B cell (primary cell): Measurements from ENCODE around the gene UQCR10. TPM values are rescaled to one million over a fixed set of nuclear protein-coding genes. Genes with fewer than 3 reads are reported as not detected.

ENCODE experiments used
- ATAC-seq: fragments of 200-7000 bp; cut with Tn5 transposase; one replicate; pipeline ENCODE4 v1.10.0; 2021; ENCODE audit warnings: low read depth, mild to moderate bottlenecking, moderate number of reproducible peaks, moderate library complexity
- CTCF ChIA-PET: fragments of 350-600 bp; sonication (Branson Sonifier 250); formaldehyde crosslinking; loops from one replicate; lab custom pipeline; 2021; ENCODE audit warnings: antibody characterized with exemption, inconsistent platforms; lab: Charles Lee
- POLR2A ChIA-PET: fragments of 350-600 bp; sonication (Branson Sonifier 250); formaldehyde crosslinking; loops from one replicate; lab custom pipeline; 2021; ENCODE audit warnings: antibody characterized with exemption; lab: Charles Lee
- DNase-seq: peaks from one replicate; pipeline ENCODE4 v3.0.0; 2013
- H2AFZ ChIP-seq: 2 replicates; pipeline ENCODE4 v1.6.1; 2012; ENCODE audit warnings: mild to moderate bottlenecking, low read depth, low read length; ENCODE audit not compliant: insufficient read depth, poor library complexity, severe bottlenecking
- H3K27ac ChIP-seq, 2 donors: 1 replicate in 1 of 2; 2 replicates in 1 of 2; pipeline ENCODE4 v1.5.1; 2012 to 2013; ENCODE audit warnings: low read length in 2 of 2, mild to moderate bottlenecking in 2 of 2, moderate library complexity in 1 of 2
- H3K27me3 ChIP-seq, 4 experiments: fragments of 200-600 bp in 1 of 4; sonication (generic) in 1 of 4; replicated peaks in 1 of 4; 1 replicate in 2 of 4; 2 replicates in 2 of 4; pipeline versions ENCODE4 v1.6.1 to v1.7.0; 2013 to 2016; ENCODE audit warnings: low read length in 3 of 4, mild to moderate bottlenecking in 2 of 4, mixed read lengths in 1 of 4, moderate library complexity in 1 of 4; ENCODE audit not compliant: insufficient read depth in 4 of 4, control insufficient read depth in 3 of 4; ENCODE audit errors: control extremely low read depth in 1 of 4
- H3K36me3 ChIP-seq, 2 experiments: replicated peaks in 1 of 2; 1 replicate in 1 of 2; 2 replicates in 1 of 2; pipeline versions ENCODE4 v1.6.1 to v1.7.1; 2013; ENCODE audit warnings: low read length in 1 of 2; ENCODE audit not compliant: insufficient read depth in 2 of 2, control insufficient read depth in 1 of 2; ENCODE audit errors: control extremely low read depth in 1 of 2, extremely low read depth in 1 of 2
- H3K4me1 ChIP-seq, 2 donors: fragments of 200-600 bp in 1 of 2; sonication (generic) in 1 of 2; 1 replicate in 1 of 2; 2 replicates in 1 of 2; pipeline versions ENCODE4 v1.5.1 to v1.6.1; 2013 to 2017; ENCODE audit warnings: low read length in 2 of 2; ENCODE audit not compliant: control insufficient read depth in 2 of 2, insufficient read depth in 2 of 2
- H3K4me2 ChIP-seq: replicated peaks from 2 replicates; pipeline ENCODE3; 2012; ENCODE audit warnings: mild to moderate bottlenecking, low read depth, low read length; ENCODE audit not compliant: poor library complexity, severe bottlenecking
- H3K4me3 ChIP-seq, 5 experiments: fragments of 200-600 bp in 1 of 5; sonication (generic) in 1 of 5; 1 replicate in 3 of 5; 2 replicates in 2 of 5; pipeline versions ENCODE4 v1.5.1 to v1.7.0; 2011 to 2016; ENCODE audit warnings: low read length in 4 of 5, mild to moderate bottlenecking in 4 of 5, low read depth in 2 of 5, control low read depth in 1 of 5, moderate library complexity in 1 of 5; ENCODE audit not compliant: insufficient read depth in 1 of 5; ENCODE audit errors: control extremely low read depth in 1 of 5, extremely low read depth in 1 of 5
- H3K79me2 ChIP-seq: fragments of 200-600 bp; sonication (generic); one replicate; pipeline ENCODE4 v1.6.0; 2016; ENCODE audit warnings: low read length; ENCODE audit not compliant: control insufficient read depth, insufficient read depth
- H3K9ac ChIP-seq: fragments of 200-600 bp; sonication (generic); 2 replicates; pipeline ENCODE4 v1.6.1; 2017; ENCODE audit warnings: mild to moderate bottlenecking, low read length, moderate library complexity
- H3K9me3 ChIP-seq, 3 donors: one replicate each; pipeline versions ENCODE4 v1.6.1 to v1.7.1; 2013; ENCODE audit warnings: low read length in 2 of 3; ENCODE audit not compliant: control insufficient read depth in 2 of 3, insufficient read depth in 1 of 3; ENCODE audit errors: control extremely low read depth in 1 of 3
- H4K20me1 ChIP-seq: 2 replicates; pipeline ENCODE4 v1.6.0; 2012; ENCODE audit warnings: mild to moderate bottlenecking, low read length; ENCODE audit not compliant: insufficient read depth, control insufficient read depth, poor library complexity, severe bottlenecking
- H3K27ac Mint-ChIP-seq: one replicate; pipeline ENCODE4 v1.8.0; 2021; ENCODE audit warnings: mixed read lengths
- H3K27me3 Mint-ChIP-seq: one replicate; pipeline ENCODE4 v1.8.0; 2021; ENCODE audit warnings: mixed read lengths
- H3K4me1 Mint-ChIP-seq: one replicate; pipeline ENCODE4 v1.8.0; 2021; ENCODE audit warnings: mixed read lengths
- H3K4me3 Mint-ChIP-seq: one replicate; pipeline ENCODE4 v1.8.0; 2021; ENCODE audit warnings: mixed read lengths
- H3K9me3 Mint-ChIP-seq: one replicate; pipeline ENCODE4 v1.8.0; 2022; ENCODE audit warnings: mixed read lengths; ENCODE audit not compliant: insufficient read depth
- CTCF ChIP-seq: fragments of 200-600 bp; IDR thresholded peaks from one replicate; pipeline ENCODE4 v1.8.0; 2022; ENCODE audit warnings: antibody characterized with exemption, mild to moderate bottlenecking
- EZH2 ChIP-seq: IDR thresholded peaks from 2 replicates; pipeline ENCODE4 v1.6.1; 2012; ENCODE audit warnings: borderline replicate concordance, low read depth, mild to moderate bottlenecking, moderate library complexity, low read length; ENCODE audit not compliant: insufficient read depth, poor library complexity, severe bottlenecking
- WGBS: methylation state at CpG from one replicate; pipeline ENCODE4 v1.1.5; 2013; ENCODE audit warnings: missing lambda C conversion rate; ENCODE audit not compliant: insufficient coverage; 5-methylcytosine and 5-hydroxymethylcytosine counted together
- intact Hi-C: fragments of 100-400 bp; cut with micrococcal nuclease; formaldehyde crosslinking; loops from one replicate; pipeline ENCODE4 v1.10.0; 2022
- polyA plus RNA-seq: library from polyadenylated mRNA; depleted of rRNA; stranded (reverse); fragments of >200 nt; gene quantifications from 2 replicates; pipeline ENCODE4 v1.2.3, GENCODE V29; 2012
- total RNA-seq, 2 donors: library from RNA; stranded (reverse); fragments of 120-200 nt in 1 of 2; gene quantifications; 1 replicate in 1 of 2; 2 replicates in 1 of 2; pipeline versions ENCODE4 v1.2.3 to v1.2.4, GENCODE V29; 2013 to 2022

UQCR10 gene
- total and polyA plus RNA-seq, 2 donors (not counting 1 experiment from before 2014, with no cell fraction given): 41.0 to 67.6 TPM

- H3K27ac Mint-ChIP-seq: no peak overlapping the region
- peaks cover 9% of the 10 kb centered on the region for H3K4me1 Mint-ChIP-seq
- ChIA-PET CTCF (no interaction called here), POLR2A (no interaction called here)
- intact Hi-C loops: no loop called here
- H3K9me3 Mint-ChIP-seq: no peaks in the 10 kb centered on the region
- H2AFZ ChIP-seq: no peak overlapping the region
- TF ChIP-seq CTCF (no peak), EZH2 (no peak)
- no peaks in the 10 kb centered on the region for H3K36me3 ChIP-seq
- no peaks in the 10 kb centered on the region for H3K9me3 ChIP-seq
- peaks cover 0 to 33% (median 12%) of the 10 kb centered on the region in 4 experiments for H3K27me3 ChIP-seq
- WGBS: 85% methylated on average over 7 of the region's 7 CpGs
- no peak overlapping the region for H3K27ac ChIP-seq
- H3K4me3 ChIP-seq: no peak overlapping the region
- no peak overlapping the region for H3K4me3 Mint-ChIP-seq
- H3K4me1 ChIP-seq: peaks cover 7 to 8% of the 10 kb centered on the region in 2 donors
- no peak overlapping the region for H3K4me2 ChIP-seq
- H3K27me3 Mint-ChIP-seq: peaks cover 27% of the 10 kb centered on the region
- no peaks in the 10 kb centered on the region for H3K79me2 ChIP-seq
- no peak overlapping the region for H3K9ac ChIP-seq
- no peaks in the 10 kb centered on the region for H4K20me1 ChIP-seq
- ATAC-seq: no peak
- DNase-seq: no peak
Observed at GRCh38 chr22:29722151-29722550, 45.0 kb upstream of the UQCR10 start.

- no peaks in the 10 kb centered on the region for H3K9me3 Mint-ChIP-seq
- H3K27ac ChIP-seq: no peak overlapping the region
- no peak for ATAC-seq
- H4K20me1 ChIP-seq: no peaks in the 10 kb centered on the region
- WGBS: 94% methylated on average over 12 of the region's 16 CpGs
- H2AFZ ChIP-seq: no peak overlapping the region
- ChIA-PET CTCF (no interaction called here), POLR2A (no interaction called here)
- H3K27ac Mint-ChIP-seq: no peak overlapping the region
- no peak overlapping the region for H3K4me2 ChIP-seq
- H3K4me1 ChIP-seq: peaks cover 7 to 8% of the 10 kb centered on the region in 2 donors
- intact Hi-C loops: no loop called here
- H3K9me3 ChIP-seq: no peaks in the 10 kb centered on the region
- H3K27me3 ChIP-seq: peaks cover 0 to 33% (median 12%) of the 10 kb centered on the region in 4 experiments
- H3K4me3 ChIP-seq: no peak overlapping the region
- peaks cover 9% of the 10 kb centered on the region for H3K4me1 Mint-ChIP-seq
- peaks cover 23% of the 10 kb centered on the region for H3K27me3 Mint-ChIP-seq
- DNase-seq: no peak
- TF ChIP-seq CTCF (no peak), EZH2 (no peak)
- no peaks in the 10 kb centered on the region for H3K36me3 ChIP-seq
- no peak overlapping the region for H3K9ac ChIP-seq
- H3K79me2 ChIP-seq: no peaks in the 10 kb centered on the region
- no peak overlapping the region for H3K4me3 Mint-ChIP-seq
Observed at GRCh38 chr22:29722587-29722986, 44.6 kb upstream of the UQCR10 start.
